Right cardiac atrium (tissue), 5 donors: Measurements from ENCODE around the gene NAT9. TPM values are rescaled to one million over a fixed set of nuclear protein-coding genes. Genes with fewer than 3 reads are reported as not detected.
A peak's percentile ranks its signal among the peaks of the same experiment; 100 is the strongest.

Experiments
- ATAC-seq, 2 donors: fragments of 200-7000 bp; cut with Tn5 transposase; one replicate each; pipeline versions ENCODE4 v1.8.0 to v1.9.1; 2020; ENCODE audit warnings: moderate library complexity in 2 of 2, mild to moderate bottlenecking in 1 of 2
- DNase-seq, 3 donors: peaks; one replicate each; pipeline ENCODE4 v3.0.0-alpha.2; 2020
- H3K27ac ChIP-seq: one replicate; pipeline ENCODE4 v1.5.1; 2013; ENCODE audit warnings: mild to moderate bottlenecking, low read length, control low read depth, moderate library complexity
- H3K27me3 ChIP-seq: one replicate; pipeline ENCODE4 v1.6.1; 2013; ENCODE audit not compliant: control insufficient read depth, insufficient read depth
- H3K4me1 ChIP-seq: one replicate; pipeline ENCODE4 v1.6.1; 2013; ENCODE audit warnings: low read length; ENCODE audit not compliant: control insufficient read depth, insufficient read depth
- H3K4me3 ChIP-seq: one replicate; pipeline ENCODE4 v1.5.1; 2013; ENCODE audit warnings: low read length, control low read depth
- H3K9me3 ChIP-seq: one replicate; pipeline ENCODE4 v1.6.1; 2013; ENCODE audit warnings: low read length; ENCODE audit not compliant: control insufficient read depth
- WGBS: extraction: QIAGEN DNeasy Blood & Tissue Kit; methylation state at CpG from one replicate; pipeline ENCODE4 v1.1.7; 2013; 5-methylcytosine and 5-hydroxymethylcytosine counted together
- intact Hi-C, 4 donors: fragments of 100-400 bp; cut with DNase I; formaldehyde crosslinking; loops; one replicate each; pipeline versions ENCODE4 v1.11.0 to v1.14.0; 2022 to 2023
- polyA plus RNA-seq: library from polyadenylated mRNA; stranded (reverse); fragments of 200-250 nt; gene quantifications from one replicate; pipeline ENCODE4 v1.2.3, GENCODE V29; 2013
- total RNA-seq, 4 donors: library from RNA; stranded (reverse); fragmentation: NEBNext Ultra II Directional; extraction: Animal tissue kit (Norgen Biotek cat#: 25700); gene quantifications; one replicate each; pipeline ENCODE4 v1.2.1, GENCODE V29; 2021
- donor health status: healthy with polysubstance abuse.
- donor health status: DM: no; HTN: yes; CAD: no.
- donor health status: DM: no; HTN: no; CAD: no.
- donor health status: DM: no; HTN: yes; CAD: no; lungs with severe emphysema.
- donor health status: DM: yes; HTN: yes; CAD: no.

NAT9 gene
- total and polyA plus RNA-seq, 5 donors = 16.8 to 31.1 (median 24.3) TPM

GRCh38 chr17:74804683-74805082 lies 28.5 kb upstream of the NAT9 start:
- peaks cover 2% of the 10 kb centered on the region for H3K4me1 ChIP-seq
- 97% methylated on average over 7 of the region's 7 CpGs for WGBS
- H3K27ac ChIP-seq = no peak overlapping the region
- DNase-seq = peak in 2 of 3 donors; percentile 4 to 27
- intact Hi-C loops = no loop called here
- H3K9me3 ChIP-seq = no peaks in the 10 kb centered on the region
- no peak for ATAC-seq
- H3K27me3 ChIP-seq = no peaks in the 10 kb centered on the region
- no peak overlapping the region for H3K4me3 ChIP-seq

GRCh38 chr17:74803971-74804370 lies 27.8 kb upstream of the NAT9 start:
- no peak for ATAC-seq
- Histone ChIP-seq H3K9me3 (no peaks in the 10 kb centered on the region), H3K4me3 (no peak overlapping the region), H3K27me3 (no peaks in the 10 kb centered on the region), H3K4me1 (peaks cover 2% of the 10 kb centered on the region), H3K27ac (no peak overlapping the region)
- intact Hi-C loops = no loop called here
- DNase-seq = no peak
- 83% methylated on average over 5 of the region's 5 CpGs for WGBS

GRCh38 chr17:74803388-74803930 lies 27.3 kb upstream of the NAT9 start:
- Histone ChIP-seq H3K9me3 (no peaks in the 10 kb centered on the region), H3K27me3 (no peaks in the 10 kb centered on the region), H3K4me3 (no peak overlapping the region), H3K27ac (no peak overlapping the region), H3K4me1 (peaks cover 2% of the 10 kb centered on the region)
- ATAC-seq (no peak), DNase-seq (no peak)
- intact Hi-C loops = no loop called here
- WGBS = 91% methylated on average over 12 of the region's 12 CpGs

GRCh38 chr17:74801896-74802295 lies 25.8 kb upstream of the NAT9 start:
- H3K27ac ChIP-seq = no peak overlapping the region
- H3K9me3 ChIP-seq = no peaks in the 10 kb centered on the region
- DNase-seq (peak in 1 of 3 donors; percentile 16), ATAC-seq (no peak)
- H3K27me3 ChIP-seq = no peaks in the 10 kb centered on the region
- intact Hi-C loops = no loop called here
- peaks cover 2% of the 10 kb centered on the region for H3K4me1 ChIP-seq
- no peak overlapping the region for H3K4me3 ChIP-seq
- WGBS = 87% methylated on average over 8 of the region's 8 CpGs

- Histone ChIP-seq H3K9me3 (no peaks in the 10 kb centered on the region), H3K4me1 (peaks cover 2% of the 10 kb centered on the region), H3K4me3 (no peak overlapping the region), H3K27me3 (no peaks in the 10 kb centered on the region), H3K27ac (no peak overlapping the region)
- WGBS = 76% methylated on average over 7 of the region's 7 CpGs
- intact Hi-C loops = no loop called here
- DNase-seq (peak in 1 of 3 donors; percentile 27), ATAC-seq (no peak)
Measured at GRCh38 chr17:74800531-74800930, 24.4 kb upstream of the NAT9 start.

- intact Hi-C loops = no loop called here
- ATAC-seq = no peak
- H3K4me1 ChIP-seq = no peaks in the 10 kb centered on the region
Measured at GRCh38 chr17:74799097-74799496, 23.0 kb upstream of the NAT9 start.

GRCh38 chr17:74798239-74798707 lies 22.1 kb upstream of the NAT9 start:
- intact Hi-C loops = no loop called here
- no peaks in the 10 kb centered on the region for H3K4me1 ChIP-seq
- no peak overlapping the region for H3K27ac ChIP-seq
- H3K9me3 ChIP-seq = no peaks in the 10 kb centered on the region
- WGBS = 72% methylated on average over 8 of the region's 8 CpGs
- no peaks in the 10 kb centered on the region for H3K27me3 ChIP-seq
- peak in 1 of 3 donors; percentile 4 for DNase-seq
- no peak for ATAC-seq
- H3K4me3 ChIP-seq = no peak overlapping the region

More at GRCh38 chr17:74799097-74799496, 23.0 kb upstream of the NAT9 start:
- H3K27me3 ChIP-seq = no peaks in the 10 kb centered on the region
- no peaks in the 10 kb centered on the region for H3K9me3 ChIP-seq
- WGBS = 96% methylated on average over 14 of the region's 14 CpGs
- no peak overlapping the region for H3K4me3 ChIP-seq
- DNase-seq = peak in 1 of 3 donors; percentile 50
- no peak overlapping the region for H3K27ac ChIP-seq

GRCh38 chr17:74797824-74798223 lies 21.7 kb upstream of the NAT9 start:
- ATAC-seq = no peak
- Histone ChIP-seq H3K4me1 (no peaks in the 10 kb centered on the region), H3K4me3 (no peak overlapping the region), H3K27ac (no peak overlapping the region), H3K9me3 (no peaks in the 10 kb centered on the region), H3K27me3 (no peaks in the 10 kb centered on the region)
- intact Hi-C loops = no loop called here
- DNase-seq = peak in 1 of 3 donors; percentile 21
- 95% methylated on average over 4 of the region's 4 CpGs for WGBS

- H3K4me3 ChIP-seq = no peak overlapping the region
- no peaks in the 10 kb centered on the region for H3K9me3 ChIP-seq
- intact Hi-C loops = no loop called here
- H3K4me1 ChIP-seq = no peaks in the 10 kb centered on the region
- no peak for ATAC-seq
- WGBS = 86% methylated on average over 6 of the region's 6 CpGs
- no peak overlapping the region for H3K27ac ChIP-seq
- peak in 1 of 3 donors; percentile 5 for DNase-seq
- H3K27me3 ChIP-seq = no peaks in the 10 kb centered on the region
Measured at GRCh38 chr17:74796866-74797265, 20.7 kb upstream of the NAT9 start.

- Histone ChIP-seq H3K4me3 (no peak overlapping the region), H3K27me3 (no peaks in the 10 kb centered on the region), H3K9me3 (no peaks in the 10 kb centered on the region), H3K27ac (no peak overlapping the region), H3K4me1 (no peaks in the 10 kb centered on the region)
- 84% methylated on average over 4 of the region's 4 CpGs for WGBS
- ATAC-seq (no peak), DNase-seq (peak in 1 of 3 donors; percentile 4)
- intact Hi-C loops = no loop called here
Measured at GRCh38 chr17:74796211-74796610, 20.1 kb upstream of the NAT9 start.

- Histone ChIP-seq H3K9me3 (no peaks in the 10 kb centered on the region), H3K4me1 (no peaks in the 10 kb centered on the region), H3K27me3 (no peaks in the 10 kb centered on the region), H3K4me3 (no peak overlapping the region), H3K27ac (no peak overlapping the region)
- DNase-seq (peak in 1 of 3 donors; percentile 34), ATAC-seq (no peak)
- WGBS = 87% methylated on average over 18 of the region's 18 CpGs
- intact Hi-C loops = no loop called here
Measured at GRCh38 chr17:74795327-74796020, 19.3 kb upstream of the NAT9 start.
